ENCODE measurements around the gene AMPH. TPM values are rescaled to one million over a fixed set of nuclear protein-coding genes. Genes with fewer than 3 reads are reported as not detected.

Gene AMPH
- 0.03 to 0.11 TPM (median 0.07 TPM) in 5 replicates for total RNA-seq (2022; extraction: Qiagen RNA extraction)

DNA sequence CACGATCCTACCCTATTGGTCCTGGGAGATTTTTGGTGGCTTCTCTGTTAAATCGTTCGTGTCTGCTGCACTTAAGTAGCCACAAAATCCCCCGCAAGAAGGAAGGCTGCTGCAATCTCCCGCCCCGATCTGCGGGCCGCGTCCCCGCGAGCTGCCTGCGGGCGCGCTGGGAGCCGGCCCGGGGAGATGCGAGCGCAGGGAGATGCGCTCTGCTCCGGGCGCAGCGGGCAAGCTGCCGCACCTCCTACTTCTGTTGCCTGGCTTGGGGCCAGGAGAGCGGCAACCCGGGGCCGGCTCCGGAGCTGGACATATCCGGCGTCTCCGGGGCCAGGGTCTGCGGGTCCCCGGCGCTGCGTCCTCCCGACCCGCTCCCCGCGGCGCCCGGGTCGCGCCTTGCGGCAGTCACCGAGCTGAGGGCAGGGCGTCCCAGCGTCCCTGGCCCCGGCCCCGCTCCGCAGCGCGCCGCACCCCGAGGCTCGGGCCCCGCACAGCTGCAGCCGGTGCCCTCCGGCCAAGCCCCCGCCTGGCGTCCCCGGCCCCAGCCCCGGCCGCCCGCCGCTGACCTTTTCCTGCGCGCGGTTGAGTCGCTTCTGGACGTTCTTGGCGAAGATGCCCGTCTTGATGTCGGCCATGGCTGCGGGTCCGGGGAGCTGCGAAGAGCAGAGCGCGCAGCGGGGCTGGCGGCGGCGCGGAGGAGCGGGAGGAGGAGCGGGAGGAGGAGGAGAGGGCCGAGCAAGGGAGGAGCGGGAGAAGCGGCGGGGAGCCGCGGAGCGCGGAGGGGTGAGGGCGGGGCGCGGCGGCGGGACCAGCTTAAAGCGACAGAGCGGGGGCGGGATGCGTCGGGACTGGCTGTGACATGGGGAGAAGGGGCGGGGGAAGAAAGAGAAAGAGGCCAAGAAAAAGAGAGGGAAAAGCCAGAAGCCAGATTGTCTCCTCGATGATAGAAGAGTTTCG lies at the start of gene AMPH:
TSS of gene AMPH (minus strand) at position 654 of the 954 bp plus-strand sequence. CDS start at position 632, 22 bp downstream.

